GM18526 (cell line): ENCODE measurements around the gene ZNF385A.

Experiments
- POLR2A ChIP-seq: IDR thresholded peaks from 3 replicates; pipeline ENCODE4 v1.6.1; 2011; ENCODE audit not compliant: insufficient read length; ENCODE audit errors: extremely low read depth

ZNF385A gene

DNA sequence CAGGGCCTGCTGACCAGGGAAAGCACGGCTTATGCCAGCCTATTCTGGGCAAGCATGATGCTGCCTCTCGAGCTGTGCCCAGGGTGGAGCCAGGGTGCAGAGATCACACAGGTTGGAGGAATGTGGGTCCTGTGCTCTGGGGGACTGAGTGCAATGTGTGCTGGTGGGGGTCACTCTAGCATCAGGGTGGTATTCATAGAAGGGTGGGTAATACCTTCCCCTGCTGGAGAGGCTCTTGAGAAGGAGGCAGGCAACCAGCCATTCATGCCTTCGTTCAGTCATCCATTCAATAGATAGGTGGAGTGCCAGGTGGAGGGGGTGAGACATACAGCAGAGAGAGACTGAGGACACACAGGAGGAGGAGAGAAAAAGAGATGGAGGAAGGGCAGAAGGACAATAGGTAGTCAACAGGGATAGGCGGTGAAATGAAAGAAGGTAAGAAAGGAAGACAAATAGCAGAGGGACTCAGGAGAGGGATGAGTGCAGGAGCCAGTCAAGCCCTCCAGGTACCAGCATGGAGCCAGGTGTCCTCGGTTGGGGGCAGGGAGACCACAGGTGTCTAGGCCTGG is 5.2 kb upstream of the ZNF385A start:
- TF ChIP-seq POLR2A, result no peak

DNA sequence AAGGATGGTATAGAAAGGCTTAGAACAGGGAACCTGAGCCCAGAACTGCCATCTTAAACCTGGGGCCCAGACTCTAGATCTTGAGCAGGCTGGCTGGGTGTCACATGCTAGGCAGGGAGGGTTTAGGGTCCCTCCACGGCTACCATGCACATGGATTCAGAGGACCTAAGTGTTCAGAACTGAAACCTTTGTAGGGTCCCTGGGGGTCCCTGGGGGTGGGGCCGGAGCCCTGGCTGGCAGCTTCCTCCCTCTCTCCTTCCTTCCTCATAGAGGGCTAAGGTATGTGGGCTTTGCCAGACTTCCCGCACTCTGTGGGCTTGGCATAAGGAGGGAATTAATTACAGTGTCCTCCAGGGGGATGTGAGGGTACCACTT is 4.6 kb upstream of the ZNF385A start:
- no peak for TF ChIP-seq POLR2A

DNA sequence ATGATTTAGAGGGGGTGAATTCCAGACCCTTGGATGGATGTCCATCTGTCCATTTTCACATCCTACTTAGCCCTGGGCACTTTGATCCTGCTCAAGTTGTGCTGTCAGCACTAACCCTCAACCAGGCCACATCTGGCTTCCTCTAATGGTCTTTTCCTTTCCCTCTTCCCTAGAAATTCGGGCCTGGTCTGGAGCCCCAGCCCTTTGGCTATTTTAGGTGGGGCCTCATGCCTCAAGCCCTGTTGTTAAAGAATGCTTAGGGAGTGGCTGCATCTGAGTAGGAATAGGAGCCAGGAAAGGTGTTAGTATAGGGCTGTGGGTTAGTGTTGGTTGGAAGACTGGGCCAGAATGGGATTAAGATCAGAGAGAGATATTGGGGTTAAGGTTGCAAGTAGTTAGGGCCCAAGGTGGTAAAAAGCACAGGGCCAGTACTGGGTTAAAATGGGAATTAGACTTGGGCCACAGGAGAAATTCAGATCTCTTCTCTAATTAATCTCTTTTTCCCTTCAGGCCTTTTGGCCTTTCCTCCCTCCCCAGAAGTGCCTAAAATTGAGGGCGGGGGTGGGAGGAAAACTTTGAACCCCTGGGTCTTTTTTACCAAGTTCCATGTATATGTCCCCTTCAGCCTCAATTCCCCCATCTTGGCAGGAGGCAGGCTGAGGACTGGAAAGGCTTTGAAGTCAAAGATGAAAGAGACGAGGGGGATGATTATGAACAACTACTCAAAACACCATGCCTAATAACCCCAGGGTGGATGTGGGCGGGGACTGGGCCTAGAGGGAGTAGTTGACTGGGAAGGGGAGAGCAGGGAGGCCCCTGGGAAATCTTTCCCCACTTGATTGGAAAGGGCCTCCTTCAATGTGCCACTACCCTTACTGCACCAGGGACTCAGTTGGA is 4.0 kb upstream of the ZNF385A start:
- TF ChIP-seq POLR2A, result no peak

DNA sequence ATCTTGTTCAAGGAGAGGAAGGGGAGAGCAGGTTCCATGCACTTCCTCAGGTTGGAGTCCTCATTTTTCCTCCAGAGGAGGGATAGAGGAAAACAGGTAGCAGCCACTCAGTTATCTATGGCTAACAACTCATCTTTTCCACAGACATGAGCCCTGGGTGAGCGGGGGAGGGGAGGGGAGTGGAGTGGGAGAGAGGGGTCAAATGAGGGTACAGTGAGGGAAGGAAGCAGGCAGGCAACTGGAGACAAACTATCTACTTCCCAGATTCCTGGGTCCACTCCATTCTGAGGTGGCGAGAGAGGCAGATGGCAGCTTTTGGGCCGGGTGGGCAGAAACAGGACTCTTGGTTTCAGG is 2.6 kb upstream of the ZNF385A start:
- TF ChIP-seq POLR2A, result no peak

DNA sequence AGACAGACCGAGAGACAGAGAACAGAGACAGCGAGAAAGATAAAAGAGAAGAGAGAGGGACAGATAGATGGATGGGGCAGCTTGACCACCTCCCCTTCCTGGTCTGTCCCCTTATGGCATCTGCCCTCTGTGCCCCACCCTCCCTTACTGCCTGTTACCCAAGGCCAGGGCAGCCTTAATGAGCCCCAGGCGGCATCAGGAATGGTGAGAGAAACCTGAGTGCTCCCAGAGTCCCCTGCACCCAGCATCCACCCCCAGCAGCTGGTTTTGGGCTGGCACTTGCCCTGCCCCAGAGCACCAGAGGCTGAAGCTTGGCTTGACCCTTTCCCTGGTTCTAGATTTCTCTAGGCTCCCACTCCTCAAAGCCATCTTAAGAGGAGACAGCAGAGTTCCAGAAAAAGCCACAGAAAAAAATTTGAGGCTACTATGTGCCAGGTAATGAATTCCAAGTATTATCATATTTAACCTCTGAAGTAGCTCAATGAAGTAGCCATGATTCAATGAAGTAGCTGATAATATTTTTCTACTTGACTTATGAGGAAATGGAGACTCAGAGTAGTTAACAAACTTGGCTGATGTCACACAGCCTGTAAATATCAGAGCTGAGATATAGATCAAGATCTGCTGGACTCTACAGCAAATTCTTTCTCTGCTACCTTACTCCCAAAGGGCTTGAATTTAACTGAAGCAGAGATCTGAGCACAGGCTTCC is 2.0 kb upstream of the ZNF385A start:
- no peak for TF ChIP-seq POLR2A

DNA sequence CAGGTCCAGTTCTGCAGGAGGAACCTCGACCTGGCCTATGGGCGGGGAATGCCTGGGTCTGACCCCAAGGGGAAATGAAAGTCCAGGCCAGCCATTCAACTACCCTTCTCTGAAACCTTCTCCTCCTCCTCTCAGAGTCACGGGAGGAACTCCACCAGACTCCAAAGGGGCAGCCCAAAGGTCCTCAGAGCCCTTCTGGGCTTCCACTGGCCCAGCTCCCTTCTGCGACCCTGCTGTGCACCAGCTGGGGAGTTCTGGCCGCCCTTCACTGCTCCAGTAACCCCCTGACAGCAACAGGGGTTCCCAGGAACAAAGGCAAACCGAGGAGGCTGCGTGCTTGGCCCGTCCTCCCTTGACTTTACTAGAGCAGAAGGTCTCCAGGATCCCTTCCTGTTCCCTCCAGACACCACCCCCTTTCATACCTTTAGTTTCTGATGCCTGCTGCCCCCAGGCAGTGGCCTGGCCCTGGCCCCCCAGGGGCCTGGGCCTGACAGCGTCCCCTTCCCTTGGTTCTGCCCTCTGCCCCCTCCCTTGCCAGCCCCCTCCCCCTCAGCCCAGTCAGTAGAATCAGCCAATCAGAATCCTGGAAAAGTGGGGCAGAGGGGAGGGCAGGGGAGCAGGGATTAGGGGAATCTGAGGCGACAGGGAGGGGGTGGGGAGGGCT is 850 bp upstream of the ZNF385A start:
- peak; percentile 24 for TF ChIP-seq POLR2A

DNA sequence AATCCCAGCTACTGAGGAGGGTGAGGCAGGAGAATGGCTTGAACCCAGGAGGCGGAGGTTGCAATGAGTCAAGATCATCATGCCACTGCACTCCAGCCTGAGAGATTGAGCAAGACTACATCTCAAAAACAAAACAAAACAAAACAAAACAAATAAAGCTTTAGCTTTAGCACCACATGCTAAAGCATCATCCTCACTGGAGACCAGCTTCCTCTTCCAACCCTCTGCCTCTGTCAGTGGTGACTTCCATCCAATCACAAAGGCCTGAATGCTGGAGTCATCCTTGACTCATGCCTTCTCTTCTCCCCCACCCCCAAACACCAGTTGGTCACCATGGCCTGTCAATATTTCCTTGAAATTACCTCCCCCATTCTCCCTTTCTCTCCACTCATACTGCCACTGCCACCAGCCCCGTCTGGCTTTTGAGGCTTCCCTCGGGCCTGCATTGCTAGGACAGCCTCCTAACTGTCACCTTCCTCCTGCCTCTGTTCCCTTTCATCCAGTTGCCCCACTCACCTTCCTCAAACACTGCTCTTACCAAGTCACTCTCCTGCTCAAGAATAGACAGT is 1.4 kb downstream of the ZNF385A start:
- no peak for TF ChIP-seq POLR2A

DNA sequence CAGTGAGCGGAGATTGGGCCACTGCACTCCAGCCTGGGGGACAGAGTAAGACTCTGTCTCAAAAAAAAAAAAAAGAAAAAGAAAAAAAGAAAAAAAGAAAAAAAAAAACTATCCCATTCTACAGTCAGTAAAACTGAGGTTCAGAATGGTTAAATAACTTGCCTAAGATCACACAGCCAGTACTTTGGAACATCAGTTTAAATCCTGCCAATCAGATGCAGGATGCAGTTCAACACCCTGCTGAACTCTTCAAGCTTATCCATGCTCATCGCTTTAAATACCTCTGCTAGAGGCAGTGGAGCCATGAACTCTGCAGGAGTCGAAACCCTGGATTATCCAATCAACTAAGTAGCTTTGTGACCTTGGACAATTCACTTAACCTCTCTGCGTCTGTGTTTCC is 3.4 kb downstream of the ZNF385A start:
- TF ChIP-seq POLR2A, result no peak

DNA sequence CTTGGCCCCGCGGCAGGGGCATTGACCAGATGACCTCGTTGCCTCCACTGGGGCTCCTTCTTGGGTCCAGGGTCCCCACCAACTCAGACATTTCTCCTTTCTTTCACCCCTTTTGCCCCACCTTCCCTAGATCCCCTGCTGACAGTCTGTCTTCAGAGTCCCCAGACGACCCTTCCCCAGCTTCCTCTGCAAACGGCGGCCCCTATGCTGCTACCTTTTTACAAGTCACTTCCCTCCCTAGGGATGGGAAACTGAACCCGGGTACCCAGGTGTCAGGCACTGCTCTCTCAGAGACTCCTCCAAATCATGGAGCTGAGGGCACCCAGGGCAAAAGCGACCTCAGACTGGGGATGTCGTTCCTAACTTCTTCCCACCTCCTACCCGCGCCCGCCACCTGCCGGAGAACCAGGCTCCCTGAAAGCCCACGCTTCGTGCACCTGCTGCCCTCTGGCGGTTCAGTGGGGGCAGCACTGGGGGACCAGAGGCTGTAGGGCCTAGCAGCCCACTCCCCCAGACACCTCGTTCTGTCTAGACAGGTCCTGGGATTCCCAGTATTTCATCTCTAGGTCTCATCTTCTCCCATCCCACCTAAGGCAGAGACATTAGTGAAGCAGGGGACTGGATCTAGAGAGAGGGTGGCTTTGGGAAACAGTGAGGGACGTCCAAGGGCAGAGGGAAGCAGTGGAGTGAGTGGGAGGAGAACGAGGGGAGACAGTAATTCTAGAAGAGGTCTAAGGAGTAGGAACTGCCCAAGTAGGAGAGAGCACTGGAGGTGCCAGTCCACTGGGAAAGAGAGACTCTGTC is 4.9 kb downstream of the ZNF385A start:
- TF ChIP-seq POLR2A, result no peak

DNA sequence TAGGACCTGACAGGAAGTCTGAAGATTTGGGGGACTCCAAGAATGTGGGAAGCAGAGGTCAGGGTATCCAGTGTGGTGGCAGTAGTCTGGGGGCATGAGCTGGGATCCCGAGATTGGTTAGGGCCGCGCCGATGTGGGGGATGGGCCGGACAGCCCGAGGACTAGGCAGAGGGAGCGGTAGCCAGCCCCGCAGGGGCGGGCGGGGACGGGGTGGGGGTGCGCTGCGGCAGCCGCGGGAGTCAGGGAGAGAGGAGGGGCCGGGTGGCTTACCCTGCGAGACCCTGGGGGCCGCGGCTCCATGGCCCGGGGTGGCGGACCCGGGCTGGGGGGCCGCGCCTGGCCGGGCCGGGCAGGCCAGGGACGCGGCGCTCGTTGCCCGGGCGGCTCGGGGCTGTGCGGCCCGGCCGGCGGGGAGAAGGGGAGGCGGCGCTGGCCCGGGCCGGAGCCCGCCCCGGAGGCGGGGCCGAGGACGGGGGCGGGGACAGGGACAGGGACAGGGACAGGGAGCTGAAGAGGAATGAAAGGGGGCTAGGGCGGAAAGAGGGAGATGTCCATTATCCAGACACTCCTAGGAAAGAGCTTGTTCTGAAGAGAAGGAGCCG is 5.6 kb downstream of the ZNF385A start:
- no peak for TF ChIP-seq POLR2A

DNA sequence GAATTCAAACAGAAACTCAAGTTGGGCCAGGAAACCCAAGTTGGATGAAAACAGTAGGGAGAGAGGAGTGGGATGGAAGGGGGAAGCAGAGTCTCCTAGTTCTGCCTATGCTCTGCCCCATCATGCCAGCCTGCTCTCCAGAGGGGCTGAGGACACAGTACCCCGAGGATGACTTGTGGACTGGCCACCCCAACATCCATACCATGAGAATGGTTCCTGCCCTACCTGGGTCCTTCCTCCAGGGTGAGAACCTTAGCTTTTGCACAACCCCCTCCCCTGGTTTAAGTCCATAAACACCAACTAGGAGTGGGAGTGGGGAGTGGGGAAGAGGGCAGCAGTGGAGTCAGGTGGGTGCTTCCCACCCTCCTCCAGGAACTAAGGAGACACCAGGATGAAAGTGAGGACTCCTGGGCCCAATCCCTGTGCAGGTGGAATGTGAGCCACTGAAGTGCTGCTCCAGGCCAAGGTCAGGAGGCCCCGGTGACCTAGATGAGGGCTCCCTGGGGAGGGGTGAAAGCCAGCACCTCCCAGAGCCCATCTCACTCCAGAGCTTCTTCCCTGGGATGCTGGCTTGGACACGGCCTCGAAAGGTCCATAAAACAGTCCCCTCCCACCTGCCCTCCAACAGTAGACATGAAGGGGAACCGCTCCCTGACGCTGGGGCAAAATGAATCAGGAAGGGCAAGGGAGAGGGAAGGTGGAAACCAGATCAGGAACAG is 6.6 kb downstream of the ZNF385A start:
- TF ChIP-seq POLR2A, result no peak

DNA sequence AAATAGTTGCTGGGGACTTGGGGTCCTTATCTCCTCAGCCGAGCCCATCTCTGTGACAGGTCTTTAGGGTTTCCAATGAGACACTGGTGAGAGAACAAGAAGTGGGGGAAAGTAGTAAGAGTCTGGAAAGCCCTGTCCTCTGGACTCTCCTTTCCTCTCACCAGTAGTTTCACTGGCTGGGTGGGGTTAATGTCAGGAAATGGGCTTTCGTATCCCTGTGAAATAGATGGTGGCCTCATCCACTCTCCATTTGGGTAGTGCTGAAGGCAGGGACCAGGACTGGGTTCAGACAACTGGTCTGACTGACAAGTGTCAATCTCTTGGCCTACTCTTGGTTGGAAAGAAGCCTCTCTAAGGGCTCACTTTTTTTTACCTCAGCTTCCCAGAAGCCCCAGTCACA is 7.5 kb downstream of the ZNF385A start:
- no peak for TF ChIP-seq POLR2A

DNA sequence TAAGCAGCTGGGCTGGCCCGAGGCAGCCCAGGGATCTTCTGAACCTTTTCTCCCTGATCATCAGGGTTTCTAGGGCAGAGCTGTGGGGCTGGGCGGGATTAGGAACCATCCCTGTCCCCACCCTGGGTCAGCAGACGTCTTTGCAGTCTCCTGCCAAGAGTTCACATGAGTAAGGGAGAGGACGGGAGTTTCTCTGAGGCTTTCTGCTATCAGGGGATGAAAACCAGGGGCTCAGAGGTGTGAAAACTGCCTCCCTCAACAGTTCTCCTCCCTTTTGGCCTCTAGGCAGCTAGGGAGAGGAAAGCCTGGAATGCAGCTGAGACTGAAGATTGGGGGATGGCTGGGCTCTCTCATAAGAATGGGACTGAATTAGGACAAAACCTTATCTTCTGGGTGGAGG is 7.9 kb downstream of the ZNF385A start:
- no peak for TF ChIP-seq POLR2A

DNA sequence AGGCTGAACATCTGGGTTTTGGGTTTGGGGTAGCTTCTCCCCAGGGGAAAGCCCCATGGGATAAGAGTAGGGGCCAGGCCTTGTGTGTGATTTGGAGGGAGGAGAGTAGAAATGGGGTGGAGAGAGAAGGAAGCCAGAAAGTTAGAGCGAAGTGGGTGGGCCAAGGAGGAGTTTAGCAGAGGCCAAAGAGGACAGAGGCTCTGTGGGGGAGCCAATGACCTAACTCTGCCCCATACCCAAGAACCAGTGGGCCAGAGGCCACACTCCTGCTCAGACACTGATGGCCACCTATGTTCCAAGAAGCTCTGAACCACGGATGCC is 9.3 kb downstream of the ZNF385A start:
- no peak for TF ChIP-seq POLR2A
